CD4-positive, alpha-beta T cell treated with Interleukin-1 beta for 1 hour (primary cell): ENCODE data around the gene KLHL35.
"Not testable (repeated sequence)": the region's sequence is repeated elsewhere in the genome, so short reads cannot be mapped to it uniquely, and the experiment has no call there.

ENCODE experiments used
- DNase-seq, 2 donors: peaks; one replicate each; pipeline ENCODE4 v3.0.0-alpha.2; 2020 to 2022

Gene KLHL35

GRCh38 chr11:75387736-75388294 is 45.2 kb downstream of the KLHL35 start:
- DNase-seq = no peak

GRCh38 chr11:75386942-75387630 is 45.9 kb downstream of the KLHL35 start:
- no peak for DNase-seq

- DNase-seq = peak; percentile 76 to 78
Observed at GRCh38 chr11:75384438-75385080, 48.4 kb downstream of the KLHL35 start.

GRCh38 chr11:75383246-75383645 is 49.8 kb downstream of the KLHL35 start:
- DNase-seq = peak; percentile 48 to 53

GRCh38 chr11:75380716-75381420 is 52.1 kb downstream of the KLHL35 start:
- peak in 1 of 2 donors; percentile 29 for DNase-seq

- no peak for DNase-seq
Observed at GRCh38 chr11:75380245-75380644, 52.8 kb downstream of the KLHL35 start.

GRCh38 chr11:75378776-75379175 is 54.2 kb downstream of the KLHL35 start:
- not testable (repeated sequence) for DNase-seq

- no peak for DNase-seq
Observed at GRCh38 chr11:75376175-75376574, 56.8 kb downstream of the KLHL35 start.

- no peak for DNase-seq
Observed at GRCh38 chr11:75375626-75376025, 57.4 kb downstream of the KLHL35 start.

- no peak for DNase-seq
Observed at GRCh38 chr11:75374646-75375045, 58.4 kb downstream of the KLHL35 start.

- DNase-seq = no peak
Observed at GRCh38 chr11:75373201-75373600, 59.8 kb downstream of the KLHL35 start.
